Esophagus muscularis mucosa (tissue), 4 donors: ENCODE data around the gene ZBTB7C. TPM values are rescaled to one million over a fixed set of nuclear protein-coding genes. Genes with fewer than 3 reads are reported as not detected.

Experiments
- DNase-seq: peaks from one replicate; pipeline ENCODE4 v3.0.0-alpha.2; 2017; ENCODE audit errors: extremely low spot score
- H3K27ac ChIP-seq, 4 donors: fragments of 200-600 bp; sonication (generic); replicated peaks in 1 of 4; 1 replicate in 3 of 4; 2 replicates in 1 of 4; pipeline ENCODE4 v1.5.1; 2016 to 2019; ENCODE audit warnings: mild to moderate bottlenecking in 1 of 4
- H3K27me3 ChIP-seq, 4 donors: fragments of 200-600 bp; sonication (generic); one replicate each; pipeline versions ENCODE4 v1.5.1 to v1.6.0; 2016 to 2019
- H3K36me3 ChIP-seq, 4 donors: fragments of 200-600 bp; sonication (generic); one replicate each; pipeline ENCODE4 v1.5.1; 2016 to 2019
- H3K4me1 ChIP-seq, 4 donors: fragments of 200-600 bp; sonication (generic); one replicate each; pipeline ENCODE4 v1.5.1; 2016 to 2019
- H3K4me3 ChIP-seq, 4 donors: fragments of 200-600 bp; sonication (generic); 1 replicate in 2 of 4; 2 replicates in 2 of 4; pipeline ENCODE4 v1.5.1; 2016 to 2019; ENCODE audit warnings: mild to moderate bottlenecking in 4 of 4, moderate library complexity in 1 of 4
- H3K9me3 ChIP-seq, 4 donors: fragments of 200-600 bp; sonication (generic); 1 replicate in 3 of 4; 2 replicates in 1 of 4; pipeline ENCODE4 v1.5.1; 2016 to 2019
- EP300 ChIP-seq: sonication (generic); formaldehyde crosslinking; IDR thresholded peaks from one replicate; pipeline ENCODE4 v1.6.1; 2017; ENCODE audit warnings: antibody characterized with exemption
- POLR2A ChIP-seq: fragments of 450-650 bp; IDR thresholded peaks from one replicate; pipeline ENCODE4 v1.6.1; 2017; ENCODE audit warnings: antibody characterized with exemption, moderate library complexity, mild to moderate bottlenecking, low read depth
- POLR2AphosphoS5 ChIP-seq, 2 donors: sonication (generic); formaldehyde crosslinking; IDR thresholded peaks; one replicate each; pipeline ENCODE4 v1.6.1; 2017; ENCODE audit warnings: antibody characterized with exemption in 2 of 2
- WGBS: methylation state at CpG from one replicate; pipeline ENCODE4 v1.1.5; 2018; 5-methylcytosine and 5-hydroxymethylcytosine counted together
- intact Hi-C: fragments of 100-400 bp; cut with DNase I; formaldehyde crosslinking; loops from one replicate; pipeline ENCODE4 v1.15.1; 2023
- total RNA-seq, 4 donors: library from RNA; depleted of rRNA; stranded (reverse); fragments of >200 nt; gene quantifications; one replicate each; pipeline versions ENCODE4 v1.1.0 to v1.2.1, GENCODE V29; 2016
- TF ChIP-seq, protein P1 (sequence below), 3 experiments: fragments of 200-600 bp in 2 of 3; fragments of 450-650 bp in 1 of 3; sonication (generic) in 2 of 3; IDR thresholded peaks; one replicate each; pipeline ENCODE4 v1.5.1; 2017 to 2019; ENCODE audit warnings: antibody characterized with exemption in 3 of 3, mild to moderate bottlenecking in 2 of 3, moderate library complexity in 1 of 3

Gene ZBTB7C
- total RNA-seq, 4 donors from 2014 or later: 6.3 to 13.2 (median 9.1) TPM

- H3K27me3 ChIP-seq: no peaks in the 10 kb centered on the region
- peaks cover 0 to 11% (median 9%) of the 10 kb centered on the region in 4 donors for H3K4me1 ChIP-seq
- H3K36me3 ChIP-seq: no peaks in the 10 kb centered on the region
- TF ChIP-seq POLR2A (no peak), EP300 (no peak), POLR2AphosphoS5 (IDR thresholded peaks at IDR 0.05) (no peak)
- TF ChIP-seq, protein P1, sequence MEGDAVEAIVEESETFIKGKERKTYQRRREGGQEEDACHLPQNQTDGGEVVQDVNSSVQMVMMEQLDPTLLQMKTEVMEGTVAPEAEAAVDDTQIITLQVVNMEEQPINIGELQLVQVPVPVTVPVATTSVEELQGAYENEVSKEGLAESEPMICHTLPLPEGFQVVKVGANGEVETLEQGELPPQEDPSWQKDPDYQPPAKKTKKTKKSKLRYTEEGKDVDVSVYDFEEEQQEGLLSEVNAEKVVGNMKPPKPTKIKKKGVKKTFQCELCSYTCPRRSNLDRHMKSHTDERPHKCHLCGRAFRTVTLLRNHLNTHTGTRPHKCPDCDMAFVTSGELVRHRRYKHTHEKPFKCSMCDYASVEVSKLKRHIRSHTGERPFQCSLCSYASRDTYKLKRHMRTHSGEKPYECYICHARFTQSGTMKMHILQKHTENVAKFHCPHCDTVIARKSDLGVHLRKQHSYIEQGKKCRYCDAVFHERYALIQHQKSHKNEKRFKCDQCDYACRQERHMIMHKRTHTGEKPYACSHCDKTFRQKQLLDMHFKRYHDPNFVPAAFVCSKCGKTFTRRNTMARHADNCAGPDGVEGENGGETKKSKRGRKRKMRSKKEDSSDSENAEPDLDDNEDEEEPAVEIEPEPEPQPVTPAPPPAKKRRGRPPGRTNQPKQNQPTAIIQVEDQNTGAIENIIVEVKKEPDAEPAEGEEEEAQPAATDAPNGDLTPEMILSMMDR (IDR thresholded peaks at IDR 0.05): no peak
- H3K27ac ChIP-seq: no peak overlapping the region
- H3K4me3 ChIP-seq: no peak overlapping the region
- 72% methylated on average over 10 of the region's 10 CpGs for WGBS
- no peaks in the 10 kb centered on the region for H3K9me3 ChIP-seq
- DNase-seq: no peak
- intact Hi-C loops: no loop called here
Observed at GRCh38 chr18:48124857-48125626, 284.1 kb downstream of the ZBTB7C start.

DNA sequence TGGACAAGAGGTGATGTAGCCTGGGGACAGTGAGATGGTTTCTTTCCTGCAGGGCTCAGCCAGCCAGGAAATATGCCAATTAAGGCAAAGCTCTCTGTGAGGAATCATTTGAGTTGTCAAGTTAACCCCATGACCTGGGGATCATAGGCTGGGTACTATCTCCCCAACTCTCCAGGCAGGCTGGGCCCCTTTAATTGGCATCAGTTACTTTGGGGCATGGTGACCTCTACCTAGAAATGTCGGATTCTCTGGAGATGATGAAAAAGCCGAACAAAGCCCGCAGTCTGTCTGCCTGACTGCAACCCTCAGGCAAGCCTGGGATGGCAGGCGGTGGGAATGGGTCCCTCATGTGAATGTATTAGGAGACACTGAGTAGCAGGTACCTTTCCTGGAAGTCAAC lies 285.2 kb downstream of the ZBTB7C start:
- no peak for TF ChIP-seq POLR2A
- TF ChIP-seq, protein P1 (IDR thresholded peaks at IDR 0.05): no peak
- no peak for TF ChIP-seq EP300
- no peak for TF ChIP-seq POLR2AphosphoS5 (IDR thresholded peaks at IDR 0.05)
- no peaks in the 10 kb centered on the region for H3K36me3 ChIP-seq
- no peak overlapping the region for H3K4me3 ChIP-seq
- H3K9me3 ChIP-seq: no peaks in the 10 kb centered on the region
- 95% methylated on average over 4 of the region's 4 CpGs for WGBS
- DNase-seq: no peak
- intact Hi-C loops: no loop called here
- no peak overlapping the region for H3K27ac ChIP-seq
- H3K4me1 ChIP-seq: peaks cover 0 to 4% (median 0%) of the 10 kb centered on the region in 4 donors
- no peaks in the 10 kb centered on the region for H3K27me3 ChIP-seq

DNA sequence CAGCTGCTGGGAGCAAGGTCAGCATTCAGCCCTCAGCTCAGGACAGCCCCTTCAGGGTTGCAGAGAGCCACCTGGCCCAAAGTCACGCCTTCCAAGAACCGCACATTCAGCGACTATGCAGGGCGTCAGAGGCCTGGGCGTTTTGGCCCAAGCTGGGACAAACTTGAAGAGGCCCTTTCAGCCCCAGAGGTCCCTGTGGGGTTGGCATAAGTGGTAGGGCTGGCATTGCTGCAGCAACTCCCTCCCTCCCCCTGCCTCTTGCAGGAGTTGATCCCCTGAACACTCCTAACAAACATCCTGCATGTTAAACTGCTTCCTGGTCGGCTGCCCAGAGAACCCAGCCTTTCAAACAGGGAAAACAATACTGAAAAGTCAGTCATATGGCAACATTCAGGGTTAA lies 285.9 kb downstream of the ZBTB7C start:
- intact Hi-C loops: no loop called here
- WGBS: 57% methylated on average over 2 of the region's 6 CpGs
- H3K36me3 ChIP-seq: no peaks in the 10 kb centered on the region

DNA sequence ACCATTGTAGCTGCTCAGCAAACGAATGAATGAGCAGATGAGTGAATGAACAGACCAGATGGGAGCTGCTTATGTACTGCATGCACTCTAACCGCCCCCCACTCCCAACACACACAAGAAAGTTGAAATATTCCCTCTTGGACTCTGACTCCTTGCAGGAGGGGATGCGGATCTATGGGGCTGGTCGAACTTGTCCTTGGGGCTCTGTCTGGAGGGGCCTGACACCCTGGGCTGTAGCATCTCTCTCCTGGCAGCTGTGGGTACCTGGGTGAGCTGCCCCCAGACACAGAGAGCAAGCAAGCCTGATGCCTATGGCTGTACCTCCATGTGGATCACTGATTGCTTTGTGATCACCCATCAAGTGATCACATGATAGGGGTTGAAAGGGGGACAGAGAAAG lies 286.4 kb downstream of the ZBTB7C start:
- no peak overlapping the region for H3K27ac ChIP-seq
- H3K36me3 ChIP-seq: no peaks in the 10 kb centered on the region
- intact Hi-C loops: no loop called here
- no peaks in the 10 kb centered on the region for H3K27me3 ChIP-seq
- no peaks in the 10 kb centered on the region for H3K9me3 ChIP-seq
- no peak overlapping the region for H3K4me3 ChIP-seq
- TF ChIP-seq, protein P1 (IDR thresholded peaks at IDR 0.05): no peak
- TF ChIP-seq POLR2A: no peak
- TF ChIP-seq EP300: no peak
- TF ChIP-seq POLR2AphosphoS5 (IDR thresholded peaks at IDR 0.05): no peak
- DNase-seq: no peak
- H3K4me1 ChIP-seq: peaks cover 0 to 4% (median 0%) of the 10 kb centered on the region in 4 donors
- 100% methylated on average over 1 of the region's 4 CpGs for WGBS

More for the DNA sequence above, 285.9 kb downstream of the ZBTB7C start:
- Histone ChIP-seq H3K27me3 (no peaks in the 10 kb centered on the region), H3K4me3 (no peak overlapping the region), H3K4me1 (peaks cover 0 to 4% (median 0%) of the 10 kb centered on the region in 4 donors), H3K9me3 (no peaks in the 10 kb centered on the region), H3K27ac (no peak overlapping the region)
- no peak for DNase-seq
- TF ChIP-seq POLR2AphosphoS5 (IDR thresholded peaks at IDR 0.05) (no peak), POLR2A (no peak), EP300 (no peak)
- TF ChIP-seq, protein P1 (IDR thresholded peaks at IDR 0.05): no peak

- Histone ChIP-seq H3K27ac (no peak overlapping the region), H3K36me3 (no peaks in the 10 kb centered on the region), H3K9me3 (no peaks in the 10 kb centered on the region), H3K27me3 (no peaks in the 10 kb centered on the region), H3K4me1 (peaks cover 0 to 4% (median 0%) of the 10 kb centered on the region in 4 donors), H3K4me3 (no peak overlapping the region)
- no peak for DNase-seq
- intact Hi-C loops: no loop called here
- WGBS: 98% methylated on average over 3 of the region's 3 CpGs
- TF ChIP-seq POLR2AphosphoS5 (IDR thresholded peaks at IDR 0.05): no peak
- TF ChIP-seq, protein P1 (IDR thresholded peaks at IDR 0.05): no peak
- no peak for TF ChIP-seq EP300
- TF ChIP-seq POLR2A: no peak
Observed at GRCh38 chr18:48122376-48122775, 286.8 kb downstream of the ZBTB7C start.
